Ovary (tissue), 3 donors: Measurements from ENCODE around the gene KCNIP4.

Source experiments
- EP300 ChIP-seq: sonication (generic); formaldehyde crosslinking; IDR thresholded peaks from one replicate; pipeline ENCODE4 v1.6.1; 2017; ENCODE audit warnings: antibody characterized with exemption
- POLR2A ChIP-seq: fragments of 450-650 bp; IDR thresholded peaks from one replicate; pipeline ENCODE4 v1.6.1; 2017; ENCODE audit warnings: antibody characterized with exemption, mild to moderate bottlenecking, moderate library complexity
- TF ChIP-seq, protein P1 (sequence below), 3 donors: fragments of 450-650 bp in 2 of 3; fragments of 200-600 bp in 1 of 3; IDR thresholded peaks; one replicate each; pipeline versions ENCODE4 v1.5.1 to v1.8.0; 2016 to 2022; ENCODE audit warnings: antibody characterized with exemption in 3 of 3, mild to moderate bottlenecking in 1 of 3
- donor health status: DM: no; HTN: no; CAD: no.

DNA sequence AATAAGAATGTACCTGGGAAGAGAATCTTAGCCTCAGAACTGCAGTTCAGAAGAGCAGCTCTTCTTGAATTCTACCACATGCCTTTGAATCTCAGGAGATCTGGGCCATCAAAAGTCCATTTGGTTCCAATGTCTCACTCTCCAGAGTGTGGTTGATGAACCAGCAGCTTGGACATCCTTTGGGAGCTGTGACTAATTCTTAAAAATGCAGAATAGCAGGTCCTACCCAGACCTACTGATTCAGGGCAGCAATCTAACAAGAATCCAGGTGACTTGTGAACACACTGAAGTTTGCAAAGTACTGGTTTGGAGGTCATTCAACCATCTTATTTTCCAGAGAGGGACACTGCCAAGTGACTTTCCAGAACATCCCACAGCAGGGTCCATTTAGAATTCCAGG, 1003.6 kb downstream of the KCNIP4 start:
- TF ChIP-seq EP300 (no peak), POLR2A (no peak)
- TF ChIP-seq, protein P1, sequence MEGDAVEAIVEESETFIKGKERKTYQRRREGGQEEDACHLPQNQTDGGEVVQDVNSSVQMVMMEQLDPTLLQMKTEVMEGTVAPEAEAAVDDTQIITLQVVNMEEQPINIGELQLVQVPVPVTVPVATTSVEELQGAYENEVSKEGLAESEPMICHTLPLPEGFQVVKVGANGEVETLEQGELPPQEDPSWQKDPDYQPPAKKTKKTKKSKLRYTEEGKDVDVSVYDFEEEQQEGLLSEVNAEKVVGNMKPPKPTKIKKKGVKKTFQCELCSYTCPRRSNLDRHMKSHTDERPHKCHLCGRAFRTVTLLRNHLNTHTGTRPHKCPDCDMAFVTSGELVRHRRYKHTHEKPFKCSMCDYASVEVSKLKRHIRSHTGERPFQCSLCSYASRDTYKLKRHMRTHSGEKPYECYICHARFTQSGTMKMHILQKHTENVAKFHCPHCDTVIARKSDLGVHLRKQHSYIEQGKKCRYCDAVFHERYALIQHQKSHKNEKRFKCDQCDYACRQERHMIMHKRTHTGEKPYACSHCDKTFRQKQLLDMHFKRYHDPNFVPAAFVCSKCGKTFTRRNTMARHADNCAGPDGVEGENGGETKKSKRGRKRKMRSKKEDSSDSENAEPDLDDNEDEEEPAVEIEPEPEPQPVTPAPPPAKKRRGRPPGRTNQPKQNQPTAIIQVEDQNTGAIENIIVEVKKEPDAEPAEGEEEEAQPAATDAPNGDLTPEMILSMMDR (IDR thresholded peaks at IDR 0.05): no peak
